HG03571 (cell line): ENCODE results near the gene SLC27A1.

Experiments
- ATAC-seq: cut with Tn5 transposase; IDR thresholded peaks from one replicate; pipeline ENCODE4 v1.9.1; 2021; ENCODE audit not compliant: unreplicated experiment

Gene SLC27A1

DNA sequence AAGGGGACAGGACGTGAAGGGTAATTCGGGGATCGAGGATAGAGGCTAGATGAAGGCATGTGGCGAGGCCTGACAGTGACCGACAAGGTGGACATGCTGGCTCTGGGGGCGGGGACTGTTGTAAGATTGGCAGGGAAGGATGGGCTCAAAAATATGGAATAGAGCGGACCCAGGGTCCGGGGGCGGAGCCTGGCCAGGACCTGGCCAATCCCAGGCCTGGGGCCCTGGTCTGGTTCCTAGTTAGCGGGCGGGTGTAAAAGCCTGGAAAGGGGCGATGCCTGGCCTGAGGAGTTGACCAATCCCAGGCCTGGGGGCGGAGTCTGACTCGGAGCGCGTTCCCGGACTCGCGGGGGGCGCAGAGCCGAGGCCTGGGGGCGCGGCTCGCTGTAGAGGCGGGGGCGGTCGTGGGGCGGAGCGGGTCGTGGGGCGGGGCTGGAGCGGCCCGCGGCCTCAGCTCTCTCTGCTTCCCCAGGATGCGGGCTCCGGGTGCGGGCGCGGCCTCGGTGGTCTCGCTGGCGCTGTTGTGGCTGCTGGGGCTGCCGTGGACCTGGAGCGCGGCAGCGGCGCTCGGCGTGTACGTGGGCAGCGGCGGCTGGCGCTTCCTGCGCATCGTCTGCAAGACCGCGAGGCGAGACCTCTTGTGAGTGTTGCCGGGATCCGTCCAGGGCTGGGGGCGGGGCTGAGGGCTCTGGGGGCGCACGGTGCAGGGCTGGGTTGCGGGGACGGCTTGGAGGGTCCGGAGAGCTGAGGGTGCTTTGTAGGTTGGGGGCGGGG, at the start of gene SLC27A1:
SLC27A1 (plus strand) TSS at position 457 of the 774 bp plus-strand sequence; CDS start at position 474, 17 bp downstream.
- ATAC-seq = peak; percentile 63

DNA sequence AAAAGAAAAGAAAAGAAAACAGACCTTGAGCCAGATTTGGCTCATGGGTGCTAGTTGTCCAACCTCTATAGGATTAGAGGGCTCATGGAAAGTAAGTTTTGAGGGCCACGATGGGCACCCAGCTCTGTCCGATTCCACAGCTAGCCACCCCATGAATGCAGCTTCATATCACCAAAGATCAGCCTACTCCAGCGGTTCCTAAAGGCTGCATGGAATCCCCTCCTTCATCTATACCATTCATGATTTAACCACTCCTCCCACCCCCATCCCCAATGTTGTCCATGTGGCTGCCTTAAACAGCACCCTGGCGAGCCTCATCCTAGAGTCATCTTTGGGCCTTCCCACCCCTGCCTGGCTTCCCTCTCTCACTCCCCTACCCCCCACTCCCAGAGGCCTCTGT, 48.4 kb upstream of the SLC27A1 start:
- ATAC-seq = no peak

DNA sequence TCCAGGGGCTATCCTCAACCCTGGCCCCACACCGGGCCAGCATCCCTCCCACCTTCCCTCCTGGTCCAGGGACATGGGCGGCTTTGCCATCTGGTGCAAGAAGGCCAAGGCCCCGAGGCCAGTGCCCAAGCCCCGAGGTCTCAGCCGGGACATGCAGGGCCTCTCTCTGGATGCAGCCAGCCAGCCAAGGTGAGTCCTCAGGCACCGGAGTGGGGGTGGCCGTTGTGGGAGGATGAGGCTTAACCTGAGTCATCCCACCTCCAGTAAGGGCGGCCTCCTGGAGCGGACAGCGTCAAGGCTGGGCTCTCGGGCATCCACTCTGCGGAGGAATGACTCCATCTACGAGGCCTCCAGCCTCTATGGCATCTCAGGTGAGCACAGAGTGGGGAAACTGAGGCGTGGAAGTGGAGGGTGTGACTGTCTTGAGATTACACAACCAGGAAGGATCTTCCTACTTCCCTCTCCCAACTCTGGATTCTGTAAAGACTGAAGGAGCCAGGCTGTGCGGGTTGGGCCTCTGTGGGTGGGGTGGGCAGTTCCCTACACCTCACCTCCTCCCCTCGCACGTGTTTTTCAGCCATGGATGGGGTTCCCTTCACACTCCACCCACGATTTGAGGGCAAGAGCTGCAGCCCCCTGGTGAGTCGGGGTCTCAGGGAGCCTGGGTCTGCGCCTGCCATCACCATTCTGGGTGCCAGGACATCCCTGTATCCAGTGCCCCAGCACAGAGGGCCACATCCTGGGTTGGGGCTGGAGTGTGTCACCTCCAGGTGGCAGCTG, 46.7 kb upstream of the SLC27A1 start:
- ATAC-seq = no peak

DNA sequence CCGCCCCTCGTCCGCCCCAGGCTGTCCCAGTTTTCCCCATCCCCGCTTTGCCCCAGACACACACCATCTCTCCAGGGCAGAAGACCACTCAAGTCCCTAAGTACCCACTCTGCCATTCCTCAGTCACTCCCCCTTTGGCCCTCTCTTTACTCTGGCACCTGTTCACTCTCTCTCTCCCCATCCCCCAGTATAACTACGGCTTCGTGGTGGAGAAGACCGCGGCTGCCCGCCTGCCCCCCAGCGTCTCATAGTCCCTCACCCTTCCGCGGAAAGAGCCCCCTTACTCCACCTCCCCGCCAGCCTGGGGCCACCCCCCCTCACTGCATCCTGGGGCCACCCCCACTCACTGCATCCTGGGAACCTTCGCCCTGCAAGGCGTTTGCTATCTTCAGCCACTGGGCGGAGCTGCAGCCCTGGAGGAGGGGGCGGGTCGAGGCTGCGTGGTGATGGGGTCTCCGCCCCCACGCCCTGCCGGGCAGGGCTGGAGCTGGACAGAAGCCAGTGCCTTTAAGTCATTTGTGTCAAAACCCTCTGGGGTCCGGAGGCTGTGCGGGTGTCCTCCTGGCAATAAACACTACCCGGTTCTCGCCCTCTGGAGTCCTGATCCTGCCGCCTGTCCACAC, 45.5 kb upstream of the SLC27A1 start:
- no peak for ATAC-seq

DNA sequence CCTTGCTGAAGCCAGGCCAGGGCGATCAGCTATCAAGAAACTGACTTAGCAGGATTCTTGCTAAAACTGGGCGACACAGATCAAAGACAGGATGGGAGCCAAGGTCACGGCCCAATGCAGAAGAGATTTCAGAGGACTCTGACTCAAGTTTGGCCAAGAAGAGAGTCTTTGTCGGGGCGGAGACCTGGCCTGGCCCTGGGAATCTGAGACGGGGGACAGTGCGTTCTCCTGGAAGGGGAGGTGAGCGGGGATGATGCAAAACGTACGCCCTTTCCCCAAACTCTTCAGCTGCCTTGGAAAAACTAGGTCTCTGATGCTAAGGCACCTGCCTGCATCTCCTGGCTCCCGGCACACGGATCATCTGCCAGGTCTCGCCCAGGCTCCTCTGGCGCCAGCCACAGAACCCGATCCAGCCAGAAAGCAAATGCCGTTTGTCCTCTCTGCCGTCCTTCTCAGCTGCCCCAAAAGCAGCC, 40.6 kb upstream of the SLC27A1 start:
- ATAC-seq = no peak

DNA sequence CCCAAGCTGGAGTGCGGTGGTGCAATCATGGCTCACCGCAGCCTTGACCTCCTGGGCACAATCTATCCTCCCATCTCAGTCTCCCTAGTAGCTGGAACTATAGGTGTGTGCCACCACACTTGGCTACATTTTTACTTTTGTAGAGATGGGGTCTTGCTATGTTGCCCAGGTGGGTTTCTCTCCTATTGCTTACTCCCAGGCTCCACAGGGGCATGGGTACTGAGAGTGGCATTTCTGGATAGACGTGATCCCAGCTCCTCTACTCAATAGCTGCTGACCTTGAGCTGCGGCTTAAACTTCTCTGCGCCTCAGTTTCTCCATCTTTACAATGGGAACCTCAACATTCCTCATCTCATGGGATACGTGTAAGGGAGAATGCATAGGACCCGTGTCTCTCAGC, 38.9 kb upstream of the SLC27A1 start:
- ATAC-seq = no peak

DNA sequence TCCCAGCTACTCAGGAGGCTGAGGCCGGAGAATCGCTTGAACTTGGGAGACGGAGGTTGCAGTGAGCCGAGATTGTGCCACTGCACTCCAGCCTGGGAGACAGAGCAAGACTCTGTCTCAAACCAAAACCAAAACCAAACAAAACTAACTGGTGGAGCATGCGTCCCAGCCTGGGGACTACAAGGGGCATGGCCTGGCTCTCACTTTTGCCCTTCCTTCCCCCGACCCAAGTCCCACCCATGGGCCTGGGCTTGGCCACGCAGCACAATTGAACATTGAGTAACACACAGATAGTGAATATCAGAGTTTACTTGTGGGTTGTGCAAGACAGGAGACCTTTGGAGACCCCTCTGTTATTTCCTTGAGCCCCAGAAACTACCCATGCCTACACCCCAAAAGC, 35.1 kb upstream of the SLC27A1 start:
- no peak for ATAC-seq

DNA sequence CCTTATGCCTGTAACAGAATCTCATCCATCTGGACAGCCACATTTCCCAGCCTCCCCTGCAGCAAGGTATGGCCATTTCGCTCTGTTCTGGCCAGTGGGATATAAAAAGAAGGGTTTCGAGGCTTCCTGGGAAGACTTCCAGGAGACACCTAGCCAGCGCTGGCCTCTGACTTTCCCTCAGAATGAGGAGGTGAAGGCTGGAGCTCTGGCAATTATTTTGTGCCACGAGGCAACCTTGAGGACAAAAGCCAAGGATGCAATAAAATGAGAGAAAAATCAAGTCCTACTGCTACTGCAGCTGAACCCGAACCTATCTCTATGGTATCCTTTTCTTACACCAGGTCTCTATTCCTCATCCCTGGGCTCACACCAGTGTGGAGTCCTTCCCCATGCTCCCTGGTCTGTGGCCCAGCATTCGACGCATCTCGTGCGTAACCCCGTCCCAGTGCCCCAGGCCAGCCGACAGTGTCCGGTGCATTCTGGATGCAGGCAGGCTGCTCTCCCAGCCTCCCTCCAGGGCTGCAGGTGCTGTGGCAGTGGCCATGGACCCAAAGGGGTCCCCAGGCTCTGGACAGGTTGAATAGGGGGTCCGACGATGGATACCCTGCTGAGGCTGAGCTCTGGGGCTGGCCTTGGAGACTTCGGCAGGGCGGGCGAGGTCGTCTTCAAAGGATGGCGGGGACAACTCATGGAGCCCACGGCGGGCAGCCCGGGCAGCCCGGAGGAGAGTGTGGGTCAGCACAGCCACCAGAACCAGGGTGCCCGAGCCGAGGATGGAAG, 34.0 kb upstream of the SLC27A1 start:
- no peak for ATAC-seq

DNA sequence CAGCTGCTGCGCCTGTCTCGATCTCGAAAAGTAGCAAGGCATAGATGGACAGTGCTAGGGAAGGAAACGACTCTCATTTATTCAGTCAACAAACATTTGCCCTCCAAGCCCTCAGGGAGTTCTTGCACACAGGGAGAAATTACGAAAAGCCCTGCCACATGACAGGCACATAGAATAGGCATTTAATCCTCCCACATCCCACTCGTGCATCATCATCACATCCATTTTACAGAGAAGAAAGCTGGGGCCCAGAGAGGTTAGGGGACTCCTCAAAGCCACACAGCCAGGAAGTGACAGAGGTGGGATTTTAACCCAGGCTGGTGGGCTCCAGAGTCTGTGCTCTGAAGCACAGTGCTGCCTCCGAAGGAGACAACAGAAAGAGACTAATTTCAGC, 33.5 kb upstream of the SLC27A1 start:
- ATAC-seq = no peak

DNA sequence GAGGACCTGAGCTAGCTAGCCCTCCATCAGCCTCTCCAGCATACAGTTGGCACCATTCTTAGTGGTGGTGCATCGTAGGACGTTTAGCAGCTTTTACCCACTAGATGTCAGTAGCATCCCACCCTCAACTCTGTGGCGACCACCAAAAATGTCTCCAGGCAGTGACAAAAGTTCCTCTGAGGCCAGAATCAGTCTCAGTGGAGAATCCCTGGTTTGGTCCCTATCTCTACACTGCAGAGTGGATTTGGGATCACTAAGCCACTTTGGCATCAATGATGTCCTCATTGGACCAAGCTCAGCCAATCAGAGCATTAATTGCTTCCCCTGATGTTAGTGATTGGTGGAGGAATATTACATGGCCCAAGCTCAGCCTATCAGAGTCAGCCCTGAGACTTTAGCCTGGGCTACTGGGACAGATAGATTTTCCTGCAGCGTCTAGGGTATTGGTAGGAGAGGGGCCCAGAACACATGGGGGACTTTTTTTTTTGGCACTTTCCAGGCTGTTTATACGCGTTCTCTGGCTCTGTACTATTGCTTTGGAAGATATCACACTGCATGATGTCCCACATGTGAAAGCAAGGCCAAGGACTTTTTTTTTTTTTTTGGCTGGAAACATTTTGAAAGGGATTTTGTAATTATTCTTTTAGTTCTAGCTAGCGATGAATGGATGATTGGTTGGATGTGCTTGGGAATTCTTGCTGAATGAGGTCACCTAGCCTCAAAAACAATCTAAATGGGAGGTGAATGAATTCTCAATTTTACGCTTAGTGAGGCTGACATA, 28.9 kb upstream of the SLC27A1 start:
- ATAC-seq = no peak

DNA sequence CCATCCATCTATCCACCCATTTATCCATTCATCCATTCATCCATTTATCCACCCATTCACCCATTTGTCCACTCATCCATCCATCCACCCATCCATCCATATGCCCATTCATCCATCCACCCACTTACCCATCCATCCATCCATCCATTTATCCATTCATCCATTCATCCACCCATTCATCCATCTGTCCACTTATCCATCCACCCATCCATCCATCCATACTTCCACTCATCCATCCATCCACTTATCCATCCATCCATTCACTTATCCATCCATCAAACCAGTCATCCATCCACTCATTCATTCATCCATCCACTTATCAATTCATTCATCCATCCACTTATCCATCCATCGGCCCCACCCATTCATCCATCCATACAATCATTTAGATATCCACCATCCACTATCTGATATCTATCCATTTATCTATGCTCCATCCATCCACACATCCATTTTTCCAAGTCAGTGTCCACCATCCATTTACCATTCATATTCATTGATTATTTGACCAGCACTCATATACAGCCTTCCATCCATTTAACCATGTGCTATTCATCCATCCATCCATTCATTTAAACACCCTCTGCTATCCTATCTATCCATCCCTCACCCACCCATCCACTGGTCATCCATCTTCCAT, 24.7 kb upstream of the SLC27A1 start:
- ATAC-seq = no peak

DNA sequence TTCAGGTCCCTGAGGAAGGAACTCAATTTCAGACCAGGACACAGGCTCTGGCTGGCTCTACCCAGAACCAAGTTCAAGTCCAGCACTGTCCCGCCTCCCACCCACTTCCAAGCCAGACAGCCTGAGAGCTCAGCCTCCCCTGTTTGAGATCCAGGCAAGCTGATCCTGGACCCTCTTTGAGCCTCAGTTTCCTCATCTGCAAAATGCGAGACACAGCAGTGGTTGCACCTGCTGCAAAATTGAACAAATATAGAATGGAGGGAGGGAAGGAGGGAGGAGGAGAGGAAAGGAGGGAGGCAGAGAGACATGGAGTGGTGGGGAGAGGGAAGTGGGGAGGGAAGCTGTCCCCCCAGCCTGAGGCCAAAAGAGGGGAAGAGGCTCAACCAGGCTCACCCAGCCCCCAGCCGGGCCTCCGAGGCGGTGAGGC, 22.6 kb upstream of the SLC27A1 start:
- no peak for ATAC-seq

DNA sequence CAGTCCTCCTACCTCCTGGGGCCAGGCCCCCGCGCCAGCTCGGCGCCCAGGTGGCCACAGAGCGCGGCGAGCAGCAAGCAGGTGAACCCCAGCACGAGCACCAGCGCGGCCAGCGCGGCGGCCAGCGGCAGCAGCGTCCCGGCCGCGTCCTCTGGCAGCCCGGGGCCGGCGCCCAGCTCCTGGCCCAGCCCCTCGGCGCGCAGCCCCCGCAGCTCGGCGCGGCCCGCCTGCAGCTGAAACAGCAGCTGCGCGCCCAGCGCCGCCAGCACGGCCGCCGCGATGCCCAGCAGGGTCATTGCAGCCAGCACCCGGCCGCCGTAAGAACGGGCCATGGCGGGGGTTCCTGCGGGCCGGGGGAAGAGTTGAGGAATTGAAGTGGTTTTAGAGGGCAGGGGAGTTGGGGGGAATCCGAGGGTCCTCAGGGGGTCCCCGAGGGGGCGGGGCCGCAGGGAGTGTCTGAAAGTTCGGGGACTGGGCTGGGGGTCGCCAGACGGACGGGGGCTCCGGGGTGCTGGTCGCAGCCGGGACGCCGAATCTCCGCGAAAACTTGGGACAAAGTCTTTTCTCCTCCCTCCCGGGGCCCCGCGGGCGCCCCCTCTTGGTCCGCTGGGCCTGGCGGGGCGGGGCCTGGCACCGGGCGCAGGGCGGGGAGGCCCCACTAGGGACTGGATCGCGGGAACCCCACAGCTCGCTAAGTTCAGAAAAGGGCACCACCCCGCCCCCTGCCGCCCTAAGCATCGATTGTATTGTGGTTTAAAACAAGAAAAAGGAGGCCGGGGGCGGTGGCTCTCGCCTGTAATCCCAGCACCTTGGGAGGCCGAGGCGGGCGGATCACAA, 22.0 kb upstream of the SLC27A1 start, which contains the start of gene TMEM221:
TMEM221 (minus strand) TSS at position 538 of the 837 bp plus-strand sequence; CDS start at position 332, 206 bp downstream.
- no peak for ATAC-seq

DNA sequence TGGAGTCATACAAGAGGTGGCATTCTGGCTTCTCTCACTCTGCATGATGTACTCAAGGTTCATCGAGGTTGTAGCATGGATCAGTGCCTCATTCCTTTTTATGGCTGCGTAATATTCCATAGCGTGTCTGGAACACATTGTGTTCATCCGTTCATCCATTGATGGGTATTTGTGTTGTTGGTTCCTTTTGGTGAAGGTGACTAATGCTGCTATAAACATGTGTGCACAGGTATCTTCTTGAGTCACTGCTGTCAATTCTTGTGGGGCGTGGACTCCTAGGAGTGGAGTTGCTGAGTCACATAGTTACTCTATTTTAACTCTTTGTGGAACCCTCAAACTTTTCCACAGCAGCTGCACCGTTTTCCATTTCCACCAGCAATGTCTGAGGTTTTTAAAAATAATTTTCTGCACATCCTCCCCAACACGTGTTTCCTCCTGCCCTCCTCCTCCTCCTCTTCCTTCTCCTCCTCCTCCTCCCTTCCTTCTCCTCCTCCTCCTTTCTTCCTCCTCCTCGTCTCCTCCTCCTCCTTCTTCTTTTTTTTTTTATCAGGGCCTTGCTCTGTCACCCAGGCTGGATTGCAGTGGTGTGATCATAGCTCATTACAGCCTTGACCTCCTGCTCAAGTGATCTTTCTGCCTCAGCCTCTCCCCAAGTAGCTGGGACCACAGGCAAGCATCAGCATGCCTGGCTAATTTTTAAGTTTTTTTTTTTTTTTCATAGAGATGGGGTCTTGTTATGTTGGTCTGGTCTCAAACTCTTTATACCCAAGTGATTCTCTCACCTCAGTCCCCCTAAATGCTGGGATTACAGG, 19.9 kb upstream of the SLC27A1 start:
- no peak for ATAC-seq

DNA sequence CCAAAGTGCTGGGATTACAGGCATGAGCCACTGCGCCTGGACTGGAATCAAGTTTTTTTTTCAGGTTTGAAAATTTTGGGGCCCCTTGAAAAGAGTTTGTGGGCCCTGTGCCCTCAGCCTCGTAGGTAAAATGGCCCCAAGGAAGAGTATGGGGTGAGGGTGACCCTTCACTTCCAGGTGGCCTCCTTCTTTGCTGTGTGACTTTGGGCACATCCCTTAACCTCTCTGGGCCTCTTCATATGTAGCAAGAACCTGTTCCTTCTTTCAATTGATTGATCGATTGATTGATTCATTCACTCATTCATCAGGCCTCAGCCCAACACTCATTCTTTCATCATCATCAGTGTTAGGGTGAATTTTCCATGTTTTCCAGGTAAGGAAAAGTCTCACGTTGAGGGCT, 18.5 kb upstream of the SLC27A1 start:
- ATAC-seq = no peak

DNA sequence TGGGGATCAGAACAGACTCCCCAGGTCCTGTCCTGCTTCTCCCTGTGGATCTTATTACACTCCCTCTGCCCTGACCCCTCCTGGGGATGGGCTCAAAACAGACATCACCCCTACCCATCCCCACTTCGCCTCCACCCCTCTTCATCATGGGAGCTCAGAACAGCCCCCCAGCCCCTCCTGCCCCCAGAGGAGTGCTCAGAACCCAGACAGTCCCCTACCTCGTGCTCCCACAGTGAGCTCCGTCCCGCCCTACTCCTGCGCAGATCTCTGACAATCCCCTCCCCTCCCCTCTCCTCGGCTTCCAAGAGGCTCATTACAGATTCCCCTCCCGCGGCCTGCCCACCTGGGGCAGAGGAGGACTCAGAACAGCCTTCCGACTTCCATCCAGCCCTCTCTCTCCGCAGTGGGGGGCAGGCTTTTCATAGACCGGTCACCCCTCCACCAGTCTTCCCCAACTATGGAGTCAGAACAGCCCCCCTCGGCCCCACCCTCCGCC, 15.7 kb upstream of the SLC27A1 start:
- no peak for ATAC-seq

DNA sequence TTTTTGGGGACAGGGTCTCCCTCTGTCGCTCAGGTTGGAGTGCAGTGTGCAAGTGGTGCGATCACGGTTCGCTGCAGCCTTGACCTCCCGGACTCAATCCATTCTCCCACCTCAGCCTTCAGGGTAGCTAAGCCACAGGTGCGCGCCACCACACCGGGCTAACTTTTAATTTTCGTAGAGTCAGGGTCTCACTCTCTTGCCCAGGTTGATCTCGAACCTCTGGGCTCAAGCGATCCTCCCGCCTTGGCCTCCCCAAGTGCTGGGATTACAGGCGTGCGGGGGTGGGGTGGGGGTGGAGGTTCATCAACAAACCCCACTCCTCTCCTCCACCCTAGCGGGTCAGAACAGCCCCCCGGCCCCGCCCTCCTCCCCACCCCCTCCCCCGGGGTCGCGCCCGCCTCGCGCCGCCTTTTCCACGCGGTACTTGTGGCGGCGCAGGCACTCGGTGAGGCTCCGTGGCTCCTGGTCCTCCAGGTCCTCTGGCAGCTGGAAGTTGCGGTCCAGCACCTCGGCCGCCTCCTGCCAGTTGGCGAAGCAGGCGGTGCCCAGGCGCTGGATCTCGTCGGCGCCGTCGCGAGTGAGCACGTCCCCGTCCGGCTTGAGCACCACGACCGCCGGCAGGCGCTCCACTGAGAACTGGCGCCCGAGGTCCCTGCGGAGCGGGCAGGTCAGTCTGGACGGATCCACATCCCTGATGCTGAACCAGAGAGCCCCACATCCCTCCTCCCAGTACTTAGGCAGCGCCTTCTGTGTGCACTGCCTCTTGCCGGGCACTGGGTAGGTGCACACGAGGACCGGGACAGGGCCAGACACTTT, 14.8 kb upstream of the SLC27A1 start:
- no peak for ATAC-seq
